Activated naive CD4-positive, alpha-beta T cell treated with anti-CD3 and anti-CD28 coated beads, Interleukin-2, amount 10 ng/mL, durations not matched to agents 7 days and 5 days (primary cell): ENCODE results near the gene SATB2.

Source experiments
- CTCF ChIA-PET: fragments of 350-600 bp; sonication (Branson Sonifier 250); formaldehyde crosslinking; loops from one replicate; lab custom pipeline; 2021; ENCODE audit warnings: antibody characterized with exemption; lab: Charles Lee
- DNase-seq: peaks from one replicate; pipeline ENCODE4 v3.0.0-alpha.2; 2020
- H3K27ac Mint-ChIP-seq: one replicate; pipeline ENCODE4 v1.8.0; 2021; ENCODE audit warnings: mild to moderate bottlenecking, moderate library complexity, mixed read lengths
- H3K27me3 Mint-ChIP-seq: one replicate; pipeline ENCODE4 v1.8.0; 2021; ENCODE audit warnings: mild to moderate bottlenecking, mixed read lengths
- H3K36me3 Mint-ChIP-seq: one replicate; pipeline ENCODE4 v1.8.0; 2021; ENCODE audit warnings: mixed read lengths
- H3K4me1 Mint-ChIP-seq: one replicate; pipeline ENCODE4 v1.8.0; 2021; ENCODE audit warnings: mixed read lengths
- H3K4me3 Mint-ChIP-seq: one replicate; pipeline ENCODE4 v1.8.0; 2021; ENCODE audit warnings: mild to moderate bottlenecking, moderate library complexity, mixed read lengths
- H3K9me3 Mint-ChIP-seq: one replicate; pipeline ENCODE4 v1.8.0; 2021; ENCODE audit warnings: mixed read lengths

SATB2 gene

DNA sequence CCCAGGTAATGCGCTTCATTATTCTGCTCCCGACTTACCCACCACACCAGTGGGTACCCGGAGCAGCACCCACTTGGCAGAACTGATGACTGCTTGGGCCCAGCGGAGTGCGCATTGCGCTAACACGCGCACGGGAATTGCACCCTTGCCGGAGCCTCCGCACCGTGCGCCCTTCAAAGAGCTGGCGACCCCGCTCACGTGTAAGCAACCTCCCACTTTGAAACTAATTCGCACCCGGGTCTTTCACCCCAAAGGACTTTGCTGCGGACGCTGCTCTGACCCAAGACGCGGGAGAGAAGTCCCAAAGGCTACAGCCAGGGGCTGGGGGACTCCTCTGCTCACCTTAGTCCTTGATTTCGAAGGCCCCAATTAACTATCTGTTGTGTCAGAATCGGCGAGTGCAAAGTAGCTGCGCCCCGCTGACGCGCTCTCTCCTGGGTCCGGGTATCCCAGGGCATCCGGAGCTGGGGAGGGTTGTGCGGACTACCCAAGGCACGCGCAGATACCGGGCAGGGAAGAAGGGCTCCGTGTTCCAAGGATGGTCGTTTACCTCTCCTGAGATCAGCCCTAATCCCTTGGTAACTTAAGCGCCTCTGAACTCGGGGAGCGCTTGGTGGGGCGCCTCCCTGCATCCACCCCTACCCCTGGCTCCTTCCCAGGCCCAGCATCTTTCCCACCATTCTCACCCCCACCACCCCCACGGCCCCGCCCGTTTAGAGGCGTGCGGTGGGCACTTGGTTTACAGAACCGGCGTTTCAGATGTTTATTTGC lies 13.1 kb upstream of the SATB2 start:
- Mint-ChIP-seq H3K27ac (no peak overlapping the region), H3K36me3 (peaks cover 2% of the 10 kb centered on the region), H3K27me3 (peaks cover 87% of the 10 kb centered on the region), H3K4me3 (no peak overlapping the region), H3K4me1 (peaks cover 10% of the 10 kb centered on the region), H3K9me3 (no peaks in the 10 kb centered on the region)
- no peak for DNase-seq
- CTCF ChIA-PET = interaction anchor here (1.0 to 2.1 kb wide), 5 partner anchors 11 to 18 kb away, joined by 4 to 7 read pairs (median 4); no protein-coding TSS in a partner anchor

GRCh38 chr2:199470361-199470671 lies 12.6 kb upstream of the SATB2 start:
- Mint-ChIP-seq H3K4me3 (no peak overlapping the region), H3K4me1 (peaks cover 10% of the 10 kb centered on the region), H3K36me3 (peaks cover 2% of the 10 kb centered on the region), H3K27me3 (peaks cover 88% of the 10 kb centered on the region), H3K27ac (no peak overlapping the region), H3K9me3 (no peaks in the 10 kb centered on the region)
- CTCF ChIA-PET = interaction anchor here (0.9 to 2.1 kb wide), 3 partner anchors 11 to 16 kb away, joined by 4 to 7 read pairs (median 5); no protein-coding TSS in a partner anchor
- DNase-seq = no peak

GRCh38 chr2:199469514-199470360 lies 12.0 kb upstream of the SATB2 start:
- Mint-ChIP-seq H3K9me3 (no peaks in the 10 kb centered on the region), H3K4me1 (peaks cover 13% of the 10 kb centered on the region), H3K36me3 (peaks cover 6% of the 10 kb centered on the region), H3K27me3 (peaks cover 90% of the 10 kb centered on the region), H3K27ac (peak overlapping the region; percentile 33), H3K4me3 (peak overlapping the region; percentile 15)
- no peak for DNase-seq
- CTCF ChIA-PET = interaction anchor here (0.9 to 2.1 kb wide), 5 partner anchors 10 to 270 kb away, joined by 3 to 7 read pairs (median 4); no protein-coding TSS in a partner anchor

DNA sequence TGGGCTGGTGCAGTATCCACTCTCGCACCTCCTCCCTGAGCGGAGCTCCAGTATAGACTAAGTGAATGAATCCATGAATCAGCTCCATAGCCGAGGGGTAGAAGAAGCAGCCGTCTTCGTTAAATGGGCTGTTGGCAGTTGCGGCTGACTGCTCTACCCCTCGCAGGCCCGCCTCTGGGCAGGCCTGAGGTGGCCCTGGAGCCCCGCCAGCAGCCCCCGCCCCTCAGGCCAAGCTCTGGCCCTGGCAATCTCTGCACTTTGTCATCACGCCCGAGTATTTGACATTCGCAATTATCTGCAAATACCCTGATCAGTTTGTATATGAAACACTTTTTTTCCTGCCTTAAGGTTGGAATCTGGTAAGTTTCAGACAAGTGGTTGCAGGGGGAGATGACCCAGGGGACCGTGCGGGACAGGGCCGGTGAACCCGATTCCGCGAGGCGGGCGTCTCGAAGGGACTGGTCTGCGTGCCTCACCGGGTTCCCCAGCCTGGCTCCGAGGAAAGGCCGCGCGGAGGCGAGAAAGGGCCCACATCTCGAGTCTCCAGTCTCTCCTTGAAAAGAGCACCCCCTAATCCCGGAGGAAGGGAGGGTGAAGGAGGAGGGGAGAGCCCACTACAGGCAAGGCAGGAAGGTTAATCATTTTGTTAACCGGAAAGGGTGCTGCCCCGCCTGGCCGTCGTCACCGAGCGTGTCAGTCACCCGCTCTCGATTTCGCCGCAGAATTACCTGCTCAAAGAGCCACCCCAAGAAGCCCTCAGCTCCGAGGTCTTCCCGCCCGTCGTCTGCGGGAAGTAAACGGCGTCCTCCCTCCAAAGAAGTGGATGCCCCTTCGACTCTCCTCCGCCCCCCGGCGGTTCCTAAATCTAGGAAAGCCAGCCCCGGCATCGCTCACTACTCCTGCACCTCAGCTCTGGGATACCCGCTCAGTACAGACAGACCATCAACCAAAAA lies 11.1 kb upstream of the SATB2 start:
- Mint-ChIP-seq H3K9me3 (no peaks in the 10 kb centered on the region), H3K27ac (peak overlapping the region; percentile 37), H3K4me1 (peaks cover 16% of the 10 kb centered on the region), H3K4me3 (peak overlapping the region; percentile 15), H3K36me3 (peaks cover 6% of the 10 kb centered on the region), H3K27me3 (peaks cover 94% of the 10 kb centered on the region)
- no peak for DNase-seq
- CTCF ChIA-PET = interaction anchor here (0.5 to 2.1 kb wide), 5 partner anchors 9 to 1172 kb away, joined by 3 to 7 read pairs (median 3); no protein-coding TSS in a partner anchor

GRCh38 chr2:199467066-199467822 lies 9.5 kb upstream of the SATB2 start:
- H3K27ac Mint-ChIP-seq = no peak overlapping the region
- no peaks in the 10 kb centered on the region for H3K9me3 Mint-ChIP-seq
- peaks cover 19% of the 10 kb centered on the region for H3K4me1 Mint-ChIP-seq
- H3K27me3 Mint-ChIP-seq = peaks cover 98% of the 10 kb centered on the region
- no peak for DNase-seq
- H3K36me3 Mint-ChIP-seq = peaks cover 6% of the 10 kb centered on the region
- CTCF ChIA-PET = interaction anchor here (1.0 to 1.3 kb wide), 2 partner anchors 11 to 13 kb away, joined by 3 to 6 read pairs; no protein-coding TSS in a partner anchor
- H3K4me3 Mint-ChIP-seq = no peak overlapping the region

DNA sequence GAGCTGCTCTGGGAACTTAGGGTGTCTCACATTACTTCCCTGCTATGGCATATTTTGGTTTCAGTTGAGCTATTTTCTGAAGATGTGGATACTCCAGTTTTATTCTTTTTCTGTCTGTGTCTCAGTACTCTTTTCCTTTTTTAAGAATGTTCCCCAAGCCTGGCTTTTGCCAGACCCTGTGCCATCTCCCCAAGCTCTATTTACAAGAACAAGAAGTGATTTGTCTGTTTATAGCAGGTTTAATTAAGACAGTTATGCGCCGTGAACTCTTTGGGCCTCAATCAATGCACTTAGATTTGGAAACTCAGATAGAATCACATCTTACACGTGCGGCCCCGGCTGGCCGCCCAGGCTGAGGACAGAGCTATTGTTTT lies 8.9 kb upstream of the SATB2 start:
- Mint-ChIP-seq H3K4me3 (no peak overlapping the region), H3K27ac (no peak overlapping the region)
- CTCF ChIA-PET = interaction anchor here (1.0 to 1.3 kb wide), 3 partner anchors 11 to 22 kb away, joined by 3 to 6 read pairs (median 3); no protein-coding TSS in a partner anchor

GRCh38 chr2:199465988-199466691 lies 8.4 kb upstream of the SATB2 start:
- H3K27ac Mint-ChIP-seq = peak overlapping the region; percentile 46
- H3K36me3 Mint-ChIP-seq = peaks cover 7% of the 10 kb centered on the region
- no peaks in the 10 kb centered on the region for H3K9me3 Mint-ChIP-seq
- DNase-seq = no peak
- peaks cover 98% of the 10 kb centered on the region for H3K27me3 Mint-ChIP-seq
- CTCF ChIA-PET = interaction anchor here (1.0 to 1.3 kb wide), 4 partner anchors 11 to 22 kb away, joined by 3 to 6 read pairs (median 3); no protein-coding TSS in a partner anchor
- H3K4me3 Mint-ChIP-seq = no peak overlapping the region
- H3K4me1 Mint-ChIP-seq = peaks cover 18% of the 10 kb centered on the region

More for the DNA sequence above, 8.9 kb upstream of the SATB2 start:
- no peaks in the 10 kb centered on the region for H3K9me3 Mint-ChIP-seq
- peaks cover 6% of the 10 kb centered on the region for H3K36me3 Mint-ChIP-seq
- H3K27me3 Mint-ChIP-seq = peaks cover 98% of the 10 kb centered on the region
- H3K4me1 Mint-ChIP-seq = peaks cover 18% of the 10 kb centered on the region
- no peak for DNase-seq

DNA sequence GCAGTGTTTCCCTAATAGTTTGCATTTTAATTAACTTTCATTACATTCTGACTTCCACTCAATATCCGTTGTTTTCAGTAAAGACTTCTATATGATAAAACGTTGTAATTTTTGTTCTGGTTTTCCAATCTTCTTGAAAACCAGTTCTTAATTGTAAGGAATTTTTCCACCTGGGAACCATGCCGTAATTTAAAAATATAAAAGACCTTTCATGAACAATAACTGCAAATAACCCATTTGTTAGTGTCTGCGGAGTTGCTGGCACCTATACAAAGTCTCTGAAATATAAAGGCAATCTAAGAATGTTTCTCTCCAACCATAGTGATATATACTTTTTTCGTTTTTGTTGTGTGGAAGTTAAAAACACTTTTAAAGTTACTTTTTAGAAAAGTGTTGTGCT lies 7.7 kb upstream of the SATB2 start:
- peak overlapping the region; percentile 75 for H3K27ac Mint-ChIP-seq
- H3K4me3 Mint-ChIP-seq = no peak overlapping the region
- no peak for DNase-seq
- CTCF ChIA-PET = interaction anchor here (1.1 kb wide), 1 partner anchor 13 kb away, joined by 3 read pairs; no protein-coding TSS in a partner anchor
- H3K9me3 Mint-ChIP-seq = no peaks in the 10 kb centered on the region
- H3K27me3 Mint-ChIP-seq = peaks cover 98% of the 10 kb centered on the region
- H3K4me1 Mint-ChIP-seq = peaks cover 20% of the 10 kb centered on the region
- peaks cover 9% of the 10 kb centered on the region for H3K36me3 Mint-ChIP-seq

DNA sequence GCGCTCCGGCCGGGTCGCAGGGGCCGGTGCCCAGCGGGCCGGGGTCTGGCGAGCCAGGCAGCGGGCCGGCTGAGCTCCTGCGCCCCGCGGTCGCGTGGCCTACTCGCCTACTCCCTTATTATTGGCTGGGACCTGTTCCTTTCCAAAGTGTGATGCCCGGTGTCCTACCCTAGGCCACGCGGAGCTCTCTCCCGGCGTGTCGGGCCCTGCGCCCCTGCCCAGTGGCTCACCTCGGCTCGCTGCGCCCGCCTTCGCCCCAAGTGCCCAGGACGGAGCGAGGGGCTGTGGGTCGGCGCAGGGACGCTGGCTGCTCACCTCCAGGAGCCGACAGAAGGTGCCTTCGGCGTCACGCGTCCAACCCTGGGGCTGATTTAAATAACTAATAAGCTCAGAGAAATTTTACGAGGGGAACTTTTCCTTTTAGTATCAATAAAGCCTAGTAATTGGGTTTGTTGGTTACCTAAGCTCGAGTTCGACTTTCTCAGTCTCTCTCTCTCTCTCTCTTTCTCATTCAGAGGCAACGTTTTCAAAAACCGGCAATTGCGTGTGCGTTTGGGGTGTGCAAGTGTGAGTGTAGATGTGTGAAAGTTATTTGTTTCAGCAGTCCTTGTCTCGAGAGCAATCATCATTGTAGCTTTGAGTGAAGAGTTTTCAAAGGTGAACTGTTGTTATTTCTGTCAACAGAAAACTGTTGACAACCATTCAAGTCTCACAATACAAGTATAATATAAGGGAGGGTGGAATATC lies 7.0 kb upstream of the SATB2 start:
- H3K36me3 Mint-ChIP-seq = peaks cover 14% of the 10 kb centered on the region
- CTCF ChIA-PET = no interaction called here
- peaks cover 25% of the 10 kb centered on the region for H3K4me1 Mint-ChIP-seq
- H3K27me3 Mint-ChIP-seq = peaks cover 98% of the 10 kb centered on the region
- H3K4me3 Mint-ChIP-seq = no peak overlapping the region
- H3K9me3 Mint-ChIP-seq = no peaks in the 10 kb centered on the region
- peak overlapping the region; percentile 75 for H3K27ac Mint-ChIP-seq
- no peak for DNase-seq

- Mint-ChIP-seq H3K27me3 (peaks cover 98% of the 10 kb centered on the region), H3K36me3 (peaks cover 18% of the 10 kb centered on the region), H3K27ac (peak overlapping the region; percentile 76), H3K9me3 (no peaks in the 10 kb centered on the region), H3K4me1 (peaks cover 23% of the 10 kb centered on the region), H3K4me3 (no peak overlapping the region)
- DNase-seq = no peak
- CTCF ChIA-PET = interaction anchor here (1.1 kb wide), 1 partner anchor 9 kb away, joined by 3 read pairs; no protein-coding TSS in a partner anchor
Observed at GRCh38 chr2:199463708-199464605, 6.2 kb upstream of the SATB2 start.
